ENCODE results near the gene AADAT.

AADAT gene

DNA sequence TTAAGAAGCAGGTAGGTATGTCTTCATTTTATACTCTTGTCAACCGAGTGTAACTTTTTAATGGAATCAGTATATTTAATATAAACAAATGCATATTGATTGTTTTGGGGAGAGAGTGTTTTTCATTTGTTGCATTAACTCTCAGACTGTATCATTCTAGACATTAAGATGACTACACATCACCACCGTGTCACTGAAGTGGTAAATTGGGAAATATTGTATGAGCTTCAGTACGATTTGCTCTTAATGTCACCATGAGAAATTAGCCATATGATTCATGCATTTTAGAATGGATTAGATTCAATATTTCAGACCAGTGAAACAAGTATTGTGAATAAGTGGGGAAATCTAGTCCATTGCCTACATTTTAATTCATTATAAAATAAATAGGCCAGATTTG, 53.9 kb downstream of the AADAT start:
- in situ Hi-C loops (cut with MboI; ENCODE audit: low sequenced_read_pairs) = loop anchor here (25.0 kb wide), 2 partner anchors 224 to 424 kb away; partner anchors contain the start of genes CLCN3 and NEK1

DNA sequence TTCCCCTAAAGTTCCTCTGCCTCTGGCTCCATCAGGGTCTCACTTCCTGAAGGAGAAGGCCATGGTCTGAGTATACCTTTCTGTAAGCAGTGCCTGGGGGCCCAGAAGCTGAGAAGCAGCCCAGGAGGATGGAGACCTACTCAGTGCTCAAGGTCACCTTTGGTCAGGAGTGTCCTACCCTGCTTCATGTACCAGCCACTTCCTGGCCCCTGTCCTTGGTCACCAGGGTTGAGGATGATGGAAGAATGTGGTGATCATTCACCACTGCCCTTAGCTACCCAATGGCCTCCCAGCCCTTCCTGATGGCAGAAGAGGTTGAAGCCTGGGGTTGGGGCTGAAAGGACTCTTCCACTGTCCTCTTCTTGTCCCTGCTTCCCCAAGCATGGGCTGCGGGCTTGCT, 54.5 kb downstream of the AADAT start:
- in situ Hi-C loops (cut with MboI; ENCODE audit: low sequenced_read_pairs) = loop anchor here (25.0 kb wide), 2 partner anchors 223 to 423 kb away; partner anchors contain the start of genes CLCN3 and NEK1

DNA sequence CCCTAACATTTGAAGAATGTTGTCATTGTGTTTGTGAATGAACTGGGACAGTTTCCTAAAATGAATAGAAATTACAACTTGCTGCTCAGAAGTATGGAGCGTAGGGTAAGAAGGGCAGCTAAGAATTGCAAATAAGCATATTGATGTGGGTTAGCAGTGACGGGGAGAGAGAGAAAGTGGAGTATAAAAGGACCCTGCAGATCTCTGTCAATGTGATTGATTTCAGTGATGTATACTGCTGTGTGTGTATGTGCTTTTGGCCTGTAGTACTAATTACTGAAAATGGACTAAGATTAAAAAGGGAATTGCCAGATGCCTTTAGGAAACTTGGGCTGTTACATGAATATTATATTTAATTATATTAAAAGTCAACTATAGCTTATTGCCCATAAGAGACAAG, 55.8 kb downstream of the AADAT start:
- in situ Hi-C loops (cut with MboI; ENCODE audit: low sequenced_read_pairs) = loop anchor here (25.0 kb wide), 2 partner anchors 222 to 422 kb away; partner anchors contain the start of genes CLCN3 and NEK1

DNA sequence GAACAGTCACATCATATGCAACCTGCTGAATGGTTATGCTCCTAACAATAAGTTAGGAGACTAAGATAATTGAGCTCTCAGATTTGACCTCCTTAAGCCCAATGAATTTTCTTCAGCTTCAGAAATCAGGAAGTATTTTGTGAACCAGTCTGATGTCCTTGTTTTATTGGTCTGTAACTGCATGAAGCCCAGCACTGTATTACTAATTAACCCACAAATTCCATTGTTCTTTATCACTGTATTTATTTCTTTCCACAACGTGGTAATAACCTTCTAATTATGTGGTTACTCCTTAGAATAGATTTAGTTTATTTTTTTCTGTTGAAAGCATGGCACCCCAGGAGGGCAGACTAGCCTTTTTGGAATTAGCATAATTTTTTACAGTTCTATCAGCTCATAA, 59.6 kb downstream of the AADAT start:
- in situ Hi-C loops (cut with MboI; ENCODE audit: low sequenced_read_pairs) = loop anchor here (25.0 kb wide), 2 partner anchors 218 to 418 kb away; partner anchors contain the start of genes CLCN3 and NEK1

DNA sequence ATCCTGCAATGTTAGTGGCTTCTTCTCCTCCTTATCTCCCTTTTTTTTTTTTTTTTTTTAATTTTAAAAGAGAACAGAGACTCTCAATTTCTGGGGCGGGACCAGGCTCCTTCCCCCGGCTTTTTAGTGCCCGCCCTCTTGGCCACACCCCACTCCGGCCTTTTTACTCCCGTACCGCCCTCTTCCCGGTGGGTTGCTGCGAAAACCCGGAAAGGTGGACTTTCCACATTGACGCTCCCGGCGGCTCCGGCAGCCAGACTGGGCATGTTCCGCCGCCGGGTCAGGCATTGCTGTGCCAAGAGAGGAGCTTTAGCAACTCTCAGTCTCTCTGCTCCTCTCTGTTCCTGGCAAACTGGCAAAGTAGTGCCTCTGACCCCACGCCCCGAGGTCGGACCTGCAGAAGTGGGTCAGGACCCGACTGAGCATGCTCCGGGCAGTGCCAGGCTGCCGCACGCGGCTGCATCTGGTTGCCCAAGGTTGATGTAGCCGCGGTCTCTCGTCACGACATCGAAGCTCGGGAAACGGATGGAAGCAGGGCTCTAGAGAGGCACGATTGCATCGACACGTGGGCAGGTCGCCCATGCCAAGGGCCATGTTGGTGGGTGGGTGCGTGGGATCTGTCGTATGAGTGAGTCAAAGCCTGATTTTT, 62.5 kb downstream of the AADAT start:
- in situ Hi-C loops (cut with MboI; ENCODE audit: low sequenced_read_pairs) = loop anchor here (25.0 kb wide), 2 partner anchors 215 to 415 kb away; partner anchors contain the start of genes CLCN3 and NEK1

DNA sequence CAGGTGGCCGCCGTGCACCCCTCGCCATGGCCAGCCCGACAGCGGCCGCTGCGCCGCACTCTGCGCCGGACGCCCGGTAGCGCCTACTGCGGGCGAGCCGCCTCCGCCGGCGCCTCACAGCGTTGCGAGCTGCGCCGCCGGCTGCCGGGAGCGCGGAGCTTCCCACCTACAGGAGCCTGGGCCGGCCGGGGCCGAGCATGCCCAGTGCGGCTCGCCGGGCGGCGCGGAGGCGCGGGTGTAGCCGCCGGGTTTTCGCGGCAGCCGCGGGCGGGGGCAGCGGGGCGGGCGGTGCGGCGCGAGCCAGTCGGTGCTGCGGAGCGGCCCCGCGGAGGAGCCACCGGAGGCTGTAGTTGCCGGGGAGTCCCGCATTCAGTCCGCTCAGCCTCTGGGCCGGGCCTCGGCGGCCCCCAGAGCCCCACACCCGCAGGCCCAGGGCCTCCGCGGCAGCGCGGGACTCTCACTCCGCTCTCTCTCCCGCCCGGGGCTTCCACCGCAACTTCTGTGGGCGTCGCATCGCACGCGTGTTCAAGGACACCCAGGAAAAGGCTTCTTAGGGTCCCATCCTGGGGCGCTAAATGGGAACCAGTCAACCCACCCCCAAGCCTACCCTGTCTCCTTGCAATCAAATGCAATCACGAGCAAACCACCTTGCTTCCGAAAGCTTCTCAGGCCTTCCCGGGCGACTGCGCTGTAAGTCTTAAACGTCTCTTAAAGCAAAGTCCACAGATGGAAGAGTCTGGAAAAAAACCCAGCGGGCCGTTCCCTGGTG, 63.3 kb downstream of the AADAT start, which contains the start of gene MFAP3L:
Gene MFAP3L (minus strand): TSS at position 143 of the 769 bp plus-strand sequence. CDS start 20,518 bp downstream, outside the sequence.
- in situ Hi-C loops (cut with MboI; ENCODE audit: low sequenced_read_pairs) = loop anchor here (25.0 kb wide), 2 partner anchors 214 to 414 kb away; partner anchors contain the start of genes CLCN3 and NEK1

DNA sequence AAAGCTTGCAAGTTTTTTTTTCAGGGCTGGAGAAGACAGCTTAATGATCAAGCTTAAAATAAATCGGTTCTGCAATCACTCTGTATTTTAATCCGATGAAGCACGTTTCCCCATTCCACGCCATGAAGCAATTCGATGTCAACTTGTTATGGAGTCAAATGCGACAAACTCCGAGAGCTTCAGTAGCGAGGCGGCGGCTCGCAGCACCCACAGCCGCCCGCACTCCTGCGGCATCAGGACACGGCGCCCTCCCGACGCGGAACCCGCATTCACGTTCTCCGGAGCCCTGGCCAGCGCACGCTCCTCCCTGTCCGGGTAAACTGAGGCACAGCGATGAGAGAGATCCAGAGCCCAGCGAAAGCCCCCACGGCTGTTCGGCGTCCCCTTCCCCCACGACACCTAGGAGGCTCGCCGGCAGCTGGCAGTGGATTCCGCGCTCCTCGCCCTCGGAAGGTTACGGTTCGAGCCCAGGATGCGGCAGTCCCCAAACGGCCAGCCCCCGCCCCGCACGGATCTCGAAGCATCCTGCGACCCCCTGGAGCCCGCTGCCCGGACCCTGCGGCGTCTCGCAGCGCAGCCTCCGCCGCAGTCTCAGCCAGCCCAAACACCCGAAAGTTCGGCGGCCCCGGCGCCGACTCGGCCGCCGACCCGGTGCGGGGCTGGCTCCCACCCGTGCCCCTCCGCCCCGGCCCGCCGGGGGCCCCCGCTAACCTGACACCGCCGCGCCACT, 64.1 kb downstream of the AADAT start:
- in situ Hi-C loops (cut with MboI; ENCODE audit: low sequenced_read_pairs) = loop anchor here (25.0 kb wide), 2 partner anchors 213 to 413 kb away; partner anchors contain the start of genes CLCN3 and NEK1

DNA sequence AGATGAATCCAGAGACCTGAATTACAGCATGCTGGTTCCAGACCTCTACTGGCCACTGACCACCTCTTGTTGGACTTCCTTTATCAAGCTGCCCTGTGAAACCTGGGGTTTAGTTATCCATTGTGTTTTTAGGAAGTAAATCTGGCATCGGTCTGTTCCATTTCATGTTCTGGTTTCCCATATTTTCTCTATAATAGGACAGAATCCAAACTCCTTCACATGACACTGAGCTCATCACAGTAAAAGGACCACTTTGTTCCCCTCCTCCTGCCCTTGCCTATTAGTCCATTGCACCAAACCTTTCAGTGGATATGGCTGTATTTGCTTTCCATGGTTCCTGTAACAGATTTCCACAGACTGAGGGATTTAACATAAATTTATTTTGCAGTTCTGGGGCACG, 67.5 kb downstream of the AADAT start:
- in situ Hi-C loops (cut with MboI; ENCODE audit: low sequenced_read_pairs) = no loop called here

DNA sequence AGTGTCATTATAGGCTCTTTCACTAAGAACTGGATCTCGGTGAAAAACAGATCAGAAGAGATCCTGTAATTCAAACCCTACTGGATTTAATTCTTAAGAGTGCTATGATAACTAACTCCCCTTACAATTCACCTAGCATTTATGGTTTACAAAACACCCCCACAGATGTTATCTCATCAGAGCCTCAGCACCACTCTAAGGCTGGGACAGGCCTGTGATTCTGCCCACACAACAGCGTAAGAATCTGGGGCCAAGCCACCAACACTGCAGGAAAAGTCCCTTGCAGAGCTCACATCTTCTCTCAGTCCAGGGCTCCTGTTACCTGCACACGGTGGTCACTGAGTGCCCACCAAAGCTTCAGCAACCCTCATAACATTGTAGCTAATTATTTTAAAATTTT, 72.5 kb downstream of the AADAT start:
- in situ Hi-C loops (cut with MboI; ENCODE audit: low sequenced_read_pairs) = no loop called here

DNA sequence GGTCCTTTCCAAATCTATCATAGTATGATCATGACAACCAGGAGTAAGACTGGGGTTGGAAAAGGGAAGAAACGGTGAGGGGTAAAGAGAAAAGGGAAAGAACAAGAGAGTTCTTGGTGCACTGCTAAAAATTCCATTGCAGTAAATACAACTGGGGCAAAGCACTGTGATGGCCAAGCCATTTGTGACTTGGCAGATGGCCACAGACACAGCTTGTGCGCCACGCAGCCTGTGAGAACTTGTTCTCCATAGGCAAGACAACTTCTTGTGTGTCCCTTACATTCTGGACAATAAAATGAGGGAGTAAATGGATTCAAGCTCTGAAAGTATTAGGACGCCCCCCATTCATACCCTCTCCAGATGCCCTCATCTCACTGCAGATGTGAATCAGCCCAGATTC, 74.5 kb downstream of the AADAT start:
- in situ Hi-C loops (cut with MboI; ENCODE audit: low sequenced_read_pairs) = no loop called here

DNA sequence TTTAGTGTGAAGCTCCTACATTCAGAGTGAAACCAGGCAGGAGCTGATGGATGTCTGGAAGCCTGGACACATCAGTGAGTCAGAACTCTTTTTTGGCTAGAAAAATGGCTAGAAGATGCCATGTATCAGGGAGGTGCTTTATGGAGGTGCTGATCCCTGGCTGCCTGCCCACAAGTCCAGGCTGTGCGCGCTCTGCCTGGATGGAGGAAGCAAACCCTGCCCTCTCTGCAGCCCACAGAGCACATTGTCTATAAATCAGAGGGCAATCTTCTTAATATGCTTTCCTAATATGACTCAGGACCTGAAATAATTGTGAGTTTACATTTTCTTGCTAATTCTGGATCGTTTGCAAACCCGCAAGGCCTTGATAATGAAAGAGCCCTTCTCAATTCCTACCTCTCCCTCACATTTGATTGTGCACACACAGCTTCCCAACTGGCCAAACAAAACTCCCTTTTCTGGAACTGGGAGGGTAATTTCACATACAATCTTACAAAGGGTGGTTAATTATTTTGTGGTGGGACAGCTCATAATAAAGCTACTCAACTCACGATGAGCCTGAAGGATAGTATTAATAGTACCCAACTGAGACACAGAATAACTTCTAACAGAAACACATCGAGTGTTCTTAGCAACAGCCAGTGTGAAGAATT, 75.3 kb downstream of the AADAT start:
- in situ Hi-C loops (cut with MboI; ENCODE audit: low sequenced_read_pairs) = no loop called here

DNA sequence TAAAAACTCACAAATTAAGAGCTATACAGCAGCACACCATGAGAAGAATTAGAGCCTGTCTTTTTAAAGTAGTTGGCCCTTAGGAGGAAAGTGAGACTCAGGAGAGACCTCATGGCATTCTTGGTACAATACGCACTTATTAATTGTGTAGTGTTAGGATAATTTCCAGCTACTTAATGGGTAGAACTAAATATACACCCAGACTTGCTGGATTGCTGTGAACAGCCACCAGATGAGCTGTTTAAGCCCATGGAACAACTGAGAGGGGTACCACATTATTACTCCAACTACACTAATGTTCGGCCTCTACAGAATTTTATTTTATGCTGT, 77.2 kb downstream of the AADAT start:
- in situ Hi-C loops (cut with MboI; ENCODE audit: low sequenced_read_pairs) = no loop called here

DNA sequence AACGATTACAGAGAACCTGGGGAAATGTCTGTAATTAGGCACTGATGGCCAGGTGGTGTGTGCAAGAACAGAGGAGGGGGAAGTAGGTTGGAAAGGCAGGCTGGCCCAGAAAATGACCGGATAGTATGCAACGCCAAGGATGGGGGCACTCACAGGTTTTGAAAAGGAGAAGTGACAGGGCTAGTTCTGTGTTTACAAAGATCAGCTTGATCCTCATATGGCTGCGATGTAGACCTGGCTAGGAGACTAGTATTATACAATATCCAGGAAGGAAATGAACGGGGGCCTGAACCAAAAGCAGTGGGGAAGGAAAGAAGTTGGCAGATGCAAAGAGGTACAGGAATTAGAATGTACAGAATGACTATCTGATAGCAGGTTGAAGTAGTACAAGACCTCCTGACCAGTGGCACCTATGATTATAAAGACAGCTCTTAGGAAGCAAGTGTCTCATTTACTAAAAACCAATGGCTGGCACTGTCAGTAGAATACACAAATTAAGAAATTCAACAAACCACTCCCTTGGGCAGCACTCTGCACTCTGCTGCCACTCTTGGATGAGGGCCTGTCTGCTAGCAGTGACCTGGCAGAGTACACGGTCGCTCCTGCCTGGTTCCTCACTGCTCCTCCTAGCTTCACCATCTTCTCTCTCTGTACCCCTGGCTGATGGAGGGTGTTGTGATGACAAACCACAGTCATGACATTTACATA, 77.7 kb downstream of the AADAT start:
- in situ Hi-C loops (cut with MboI; ENCODE audit: low sequenced_read_pairs) = no loop called here
